HG02623 (cell line): ENCODE data around the gene NR3C2.
"Not testable (repeated sequence)": the region's sequence is repeated elsewhere in the genome, so short reads cannot be mapped to it uniquely, and the experiment has no call there.

Experiments
- ATAC-seq: cut with Tn5 transposase; IDR thresholded peaks from one replicate; pipeline ENCODE4 v1.9.1; 2021; ENCODE audit warnings: moderate library complexity; ENCODE audit not compliant: unreplicated experiment

NR3C2 gene

DNA sequence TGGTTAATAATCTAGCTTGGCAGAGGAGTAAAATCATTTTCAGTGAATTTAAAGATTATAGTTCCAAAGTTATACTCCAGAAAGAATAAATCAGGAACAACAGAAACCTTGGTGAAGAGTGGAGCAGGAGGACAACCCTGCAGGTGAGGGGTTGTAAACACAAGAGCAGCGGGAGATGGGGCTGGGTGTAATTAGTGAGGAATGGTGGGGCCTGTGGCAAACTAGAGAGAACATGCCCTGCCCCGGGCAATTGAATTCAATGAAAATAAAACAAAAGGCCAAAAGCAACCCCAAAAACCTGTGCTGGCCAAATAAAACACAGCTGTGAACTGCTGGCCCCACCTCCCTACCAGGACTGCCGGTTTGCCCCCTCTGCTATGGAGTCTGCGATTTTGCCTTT is 325.2 kb downstream of the NR3C2 start:
- ATAC-seq = no peak

DNA sequence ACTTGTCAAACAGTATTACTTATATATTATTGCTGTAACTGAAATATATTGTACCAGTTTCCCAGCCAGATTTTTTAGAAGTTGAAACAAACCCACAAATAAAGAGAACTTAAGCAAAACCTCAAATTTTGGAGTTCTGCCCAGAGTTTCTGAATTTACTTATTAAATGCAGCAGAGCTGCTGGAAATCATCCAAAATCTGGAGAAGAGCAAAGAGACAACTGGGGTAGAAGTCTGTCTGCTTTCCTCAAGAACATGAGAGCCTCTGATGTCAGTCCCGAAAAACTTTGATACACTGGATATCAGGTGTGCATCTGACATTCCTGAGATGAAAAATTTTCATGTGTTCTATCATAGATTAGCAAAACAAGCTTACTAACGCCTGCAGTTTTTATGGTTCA is 325.9 kb downstream of the NR3C2 start:
- ATAC-seq = no peak

DNA sequence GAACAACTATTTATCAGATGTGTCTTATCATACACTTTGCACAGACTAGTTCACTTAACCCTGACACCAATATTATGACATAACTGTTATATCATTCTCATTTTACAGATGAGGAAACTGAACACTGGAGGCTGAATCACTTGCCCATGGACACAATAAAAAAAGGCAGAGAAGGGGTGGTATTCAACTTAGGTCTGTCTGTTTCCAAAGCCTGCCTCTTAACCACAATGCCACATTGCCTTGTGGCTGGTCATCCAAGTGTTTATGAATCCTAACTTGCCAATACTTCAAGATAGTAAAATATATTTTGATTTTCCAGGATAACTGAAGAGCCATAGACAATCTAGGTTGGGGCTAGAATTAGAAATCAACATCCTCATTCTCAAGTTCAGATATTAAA is 327.8 kb downstream of the NR3C2 start:
- no peak for ATAC-seq

DNA sequence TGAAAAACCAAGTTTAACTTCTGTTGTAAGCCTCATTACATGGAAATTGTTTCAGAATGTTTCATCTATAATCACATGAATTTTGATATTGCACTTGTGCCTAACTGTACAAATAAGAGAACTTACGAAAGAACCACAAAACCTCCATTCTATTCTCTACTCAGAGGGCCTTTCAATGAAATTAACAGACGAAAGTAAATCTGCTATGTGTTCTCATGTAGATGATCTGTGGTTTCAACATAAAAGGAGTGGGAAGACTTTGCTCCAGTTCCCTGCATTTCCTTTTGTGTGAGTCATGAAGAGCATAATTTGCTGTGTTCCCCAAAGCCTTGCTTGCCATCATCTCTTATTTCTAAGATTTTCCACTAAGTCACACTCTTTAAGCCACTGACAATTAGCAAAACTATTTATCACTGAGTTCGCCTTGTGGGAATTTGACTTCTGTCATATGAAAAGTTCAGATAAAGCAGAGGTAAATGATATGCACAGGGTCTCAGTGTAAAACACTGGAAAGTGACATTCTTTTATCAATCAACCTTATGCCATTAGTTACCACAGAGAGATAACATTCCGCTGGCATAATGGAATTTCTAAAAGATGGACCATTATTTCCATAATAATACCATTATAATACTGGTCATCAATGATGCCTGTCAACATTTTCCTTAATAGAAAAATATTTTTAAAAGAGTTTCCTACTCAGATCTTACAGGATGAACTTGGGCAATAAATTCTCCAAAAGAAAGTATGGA is 329.8 kb downstream of the NR3C2 start:
- no peak for ATAC-seq

- ATAC-seq = no peak
Measured at GRCh38 chr4:148110169-148110568, 332.0 kb downstream of the NR3C2 start.

- no peak for ATAC-seq
Measured at GRCh38 chr4:148109216-148109615, 333.0 kb downstream of the NR3C2 start.

DNA sequence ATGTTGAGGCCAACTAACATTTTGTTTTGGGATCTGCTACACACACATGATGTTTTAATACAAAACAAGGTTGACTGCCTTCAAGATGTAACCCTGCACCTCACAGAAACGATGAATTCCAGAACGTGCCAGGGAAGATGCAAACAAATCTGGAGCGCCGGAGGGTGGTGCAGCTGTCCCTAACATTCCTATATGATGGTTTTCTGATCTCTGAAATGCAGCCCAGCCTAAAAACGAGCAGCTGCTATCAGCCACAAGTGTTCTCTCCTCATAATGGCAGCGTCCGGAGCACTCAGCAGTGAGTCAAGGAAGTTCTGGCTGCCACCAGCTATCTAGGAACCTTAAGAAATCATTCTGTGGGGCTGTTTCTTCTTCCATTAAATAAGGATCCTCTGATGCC is 333.4 kb downstream of the NR3C2 start:
- no peak for ATAC-seq

DNA sequence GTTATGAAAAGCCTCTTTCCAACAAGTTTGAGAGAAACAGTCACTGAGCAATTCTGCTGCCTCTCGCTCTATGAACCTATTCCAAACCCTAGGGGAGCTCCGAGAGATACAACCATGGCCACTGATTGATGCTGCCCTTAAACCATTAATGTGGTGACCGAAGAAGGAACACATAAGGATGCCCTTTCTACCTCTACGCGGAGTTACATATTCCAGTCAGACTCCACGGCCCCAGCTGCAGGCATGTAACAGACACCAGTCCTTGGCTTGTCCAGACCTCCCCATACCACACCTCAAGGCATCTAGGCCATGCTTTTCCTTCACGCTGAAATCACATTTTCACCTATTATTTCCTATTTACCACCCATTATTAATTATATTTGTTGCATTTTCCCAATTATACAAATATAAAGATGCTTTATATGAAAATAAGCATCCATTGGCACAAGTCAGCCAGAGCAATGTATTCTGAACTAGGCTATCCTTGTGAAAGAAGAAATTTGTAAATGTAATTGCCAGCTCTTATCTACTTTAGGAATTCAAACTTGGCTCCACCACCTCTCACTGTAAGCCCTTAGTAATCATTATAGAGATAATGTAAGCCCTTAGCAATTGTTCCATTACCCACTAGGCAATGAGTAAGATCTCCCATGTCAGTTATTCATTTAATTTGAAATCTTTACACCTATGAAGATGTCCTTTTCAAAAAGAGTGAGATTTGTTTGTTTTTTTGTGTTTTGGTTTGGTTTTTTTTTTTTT is 338.4 kb downstream of the NR3C2 start:
- no peak for ATAC-seq

DNA sequence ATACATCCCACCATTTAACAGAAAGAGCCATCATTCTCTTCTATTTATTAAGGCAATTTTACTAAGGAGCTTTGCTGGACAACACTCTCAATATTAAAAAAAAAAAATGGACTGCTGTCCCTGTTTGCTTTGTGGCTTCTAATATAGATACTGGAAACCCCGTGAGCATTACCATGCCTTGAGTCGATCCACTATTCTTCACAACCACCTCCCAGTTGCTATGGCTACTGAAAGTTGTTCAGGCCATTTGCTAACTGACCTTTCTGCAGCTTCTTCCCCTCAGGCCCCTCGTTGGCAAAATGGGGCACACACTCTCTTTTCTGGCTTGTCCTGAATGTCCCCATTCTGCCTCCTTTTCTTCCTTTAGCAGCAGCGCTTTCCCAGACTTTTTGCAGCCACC is 340.4 kb downstream of the NR3C2 start:
- no peak for ATAC-seq

GRCh38 chr4:148101235-148101634 is 341.0 kb downstream of the NR3C2 start:
- no peak for ATAC-seq

- ATAC-seq = no peak
Measured at GRCh38 chr4:148097801-148098200, 344.4 kb downstream of the NR3C2 start.

DNA sequence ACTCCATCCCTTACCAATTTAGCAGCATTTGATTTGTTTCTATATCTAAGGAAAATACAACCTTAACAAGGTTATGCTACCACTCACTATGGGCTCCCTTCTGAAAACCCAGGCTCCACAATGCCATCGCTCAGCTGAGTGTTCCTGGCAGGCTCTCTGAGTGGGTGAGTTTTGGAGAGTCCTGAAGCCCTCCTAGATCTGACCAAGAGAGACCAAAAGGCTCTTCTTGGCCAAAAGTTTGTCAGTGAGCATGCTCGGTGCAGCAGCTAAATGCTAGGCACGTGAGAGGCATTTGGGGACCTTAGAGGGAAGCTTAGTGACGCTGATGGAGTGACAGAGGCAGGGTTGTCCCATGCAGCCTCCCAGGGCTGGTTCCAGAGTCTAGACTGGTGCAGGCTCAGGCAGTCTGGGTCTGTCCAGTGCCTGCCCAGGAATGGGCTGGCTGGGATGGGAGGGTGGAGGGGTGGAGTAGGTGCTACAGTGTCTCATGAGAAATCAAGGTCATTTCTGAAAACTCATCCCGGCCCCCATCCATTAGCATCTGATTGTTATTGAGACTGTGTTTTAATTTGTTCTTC is 346.8 kb downstream of the NR3C2 start:
- ATAC-seq = no peak

GRCh38 chr4:148094149-148094548 is 348.1 kb downstream of the NR3C2 start:
- no peak for ATAC-seq

DNA sequence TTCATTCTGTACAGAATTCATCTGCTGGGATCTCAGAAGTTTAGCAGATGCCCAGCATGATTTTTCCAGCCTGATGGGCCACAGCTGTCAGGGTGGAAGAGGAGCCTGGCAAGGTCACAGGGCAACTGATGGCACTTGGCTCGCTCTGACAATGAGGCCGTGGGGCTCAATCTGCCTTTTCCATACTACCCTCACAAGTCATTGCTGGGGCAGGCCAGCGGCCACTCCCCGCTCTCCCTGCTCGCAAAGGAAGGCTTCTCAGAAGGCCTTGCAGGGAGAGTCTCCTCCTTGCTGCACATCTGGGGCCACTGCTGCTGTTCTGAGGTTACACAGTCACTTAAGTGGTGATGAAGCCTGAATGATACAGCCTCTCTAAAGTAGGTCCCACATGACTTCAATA is 349.1 kb downstream of the NR3C2 start:
- ATAC-seq = no peak

DNA sequence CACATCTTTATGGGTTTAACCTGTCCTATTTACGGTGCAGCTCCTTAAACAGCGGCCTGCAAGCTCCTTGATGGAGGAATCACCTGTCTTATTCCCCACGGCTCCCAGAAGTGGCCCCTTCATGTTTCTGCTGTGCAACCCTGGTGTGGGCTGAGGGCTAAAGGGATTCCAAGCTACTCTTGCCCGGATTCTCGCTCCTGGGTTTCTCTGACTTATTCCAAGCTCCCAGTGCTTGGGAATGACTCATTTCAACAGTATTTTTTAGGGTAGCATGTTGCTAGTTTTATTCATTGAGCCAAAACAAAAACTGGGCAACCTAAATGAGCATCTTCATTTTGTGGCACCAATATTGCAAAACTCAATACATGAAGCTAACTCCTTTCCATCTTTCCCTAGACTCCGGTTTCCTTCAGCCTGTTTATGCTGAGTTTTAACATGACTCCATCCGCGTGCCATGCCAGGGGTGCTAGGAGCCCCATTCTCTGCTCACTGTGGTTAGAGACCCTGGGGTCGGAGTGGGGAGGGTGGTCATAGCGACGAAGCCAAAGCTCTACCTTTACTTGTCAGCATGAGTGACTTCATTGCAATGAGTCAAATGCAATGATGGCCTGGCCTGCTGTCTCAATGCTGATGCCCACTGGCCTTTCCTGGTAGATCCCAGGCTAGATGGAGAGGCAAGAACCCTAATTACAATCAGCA is 349.7 kb downstream of the NR3C2 start:
- ATAC-seq = no peak

DNA sequence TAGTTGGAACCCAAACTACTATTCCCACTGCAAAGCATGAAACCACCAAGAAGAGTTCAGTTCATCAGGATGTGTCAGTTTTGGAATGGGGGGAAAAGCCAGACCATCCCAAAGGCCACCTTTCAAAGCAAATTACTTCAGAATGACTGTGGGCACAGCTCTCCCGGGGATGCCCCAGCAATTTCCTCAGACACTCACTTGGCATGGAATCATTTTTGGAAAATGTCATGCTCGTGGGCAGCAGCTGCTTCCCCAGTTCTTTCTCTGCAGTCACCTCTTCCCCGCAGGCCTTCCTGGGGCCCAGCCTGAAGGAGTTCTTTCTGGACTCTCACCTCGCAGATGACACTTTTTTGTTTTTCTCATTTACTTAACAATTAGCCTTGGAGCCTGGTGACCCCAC is 350.3 kb downstream of the NR3C2 start:
- ATAC-seq = no peak

- no peak for ATAC-seq
Measured at GRCh38 chr4:148090503-148091476, 351.4 kb downstream of the NR3C2 start.

GRCh38 chr4:148090029-148090428 is 352.2 kb downstream of the NR3C2 start:
- no peak for ATAC-seq

DNA sequence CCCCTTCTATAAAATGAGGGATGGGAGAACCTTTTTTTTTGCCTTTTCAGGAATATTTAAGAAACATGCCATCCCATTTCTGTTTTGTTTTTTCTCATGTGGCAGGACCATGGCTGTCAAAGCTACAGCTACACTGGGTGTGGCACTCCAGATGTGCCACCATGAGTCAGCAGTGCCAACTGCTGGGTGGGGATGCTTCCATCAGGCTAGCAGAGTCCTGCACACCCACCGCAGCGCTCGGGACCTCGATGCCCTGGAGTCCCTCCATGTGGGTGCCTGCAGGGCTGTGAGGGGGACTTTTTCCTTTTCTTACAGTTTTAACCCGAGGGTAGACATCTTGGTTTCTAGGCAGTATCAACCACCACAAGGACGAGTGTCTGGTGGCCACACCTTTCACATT is 352.6 kb downstream of the NR3C2 start:
- ATAC-seq = no peak

DNA sequence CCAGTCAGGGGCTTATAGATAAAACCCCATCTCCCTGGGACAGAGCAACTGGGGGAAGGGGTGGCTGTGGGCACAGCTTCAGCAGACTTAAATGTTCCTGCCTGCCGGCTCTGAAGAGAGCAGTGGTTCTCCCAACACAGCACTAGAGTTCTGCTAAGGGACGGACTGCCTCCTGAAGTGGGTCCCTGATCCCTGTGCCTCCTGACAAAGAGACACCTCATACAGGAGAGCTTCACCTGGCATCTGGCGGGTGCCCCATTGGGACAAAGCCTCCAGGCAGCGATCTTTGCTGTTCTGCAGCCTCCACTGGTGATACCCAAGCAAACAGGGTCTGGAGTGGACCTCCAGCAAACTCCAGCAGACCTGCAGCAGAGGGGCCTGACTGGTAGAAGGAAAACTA is 359.1 kb downstream of the NR3C2 start:
- not testable (repeated sequence) for ATAC-seq
